Endothelial cell of umbilical vein (primary cell): ENCODE measurements around the gene WAC. TPM values are rescaled to one million over a fixed set of nuclear protein-coding genes. Genes with fewer than 3 reads are reported as not detected.

Experiments
- BruUV-seq: library from RNA; stranded (reverse); fragments of 400-500 nt; replicated peaks from 2 replicates; lab custom pipeline; 2021; lab: Mats Ljungman, UMichigan
- CTCF ChIA-PET: fragments of 300-600, 350-600 bp; sonication (Branson Sonifier 250); formaldehyde crosslinking; loops from one replicate; lab custom pipeline; 2021; ENCODE audit warnings: antibody characterized with exemption, inconsistent platforms; lab: Charles Lee
- POLR2A ChIA-PET: fragments of 300-600, 350-600 bp; sonication (Branson Sonifier 250); formaldehyde crosslinking; loops from one replicate; lab custom pipeline; 2021; ENCODE audit warnings: antibody characterized with exemption, inconsistent platforms; lab: Charles Lee
- DNase-seq: peaks from one replicate; pipeline ENCODE4 v3.0.0-alpha.2; 2011; ENCODE audit warnings: low read depth, low spot score
- FAIRE-seq: peaks from 2 replicates; lab custom pipeline; 2011; peaks lifted over from hg19 to GRCh38; lab: Jason Lieb, UNC
- H2AFZ ChIP-seq: 2 replicates; pipeline ENCODE4 v1.6.0; 2012; ENCODE audit warnings: low read depth, low read length, control low read depth, inconsistent platforms
- H3K27ac ChIP-seq: 2 replicates; pipeline ENCODE4 v1.5.1; 2011; ENCODE audit warnings: low read depth, mild to moderate bottlenecking, control low read depth, low read length, moderate library complexity; ENCODE audit not compliant: insufficient read depth
- H3K27me3 ChIP-seq, 2 experiments: 2 replicates each; pipeline versions ENCODE4 v1.6.0 to v1.6.1; 2011; ENCODE audit warnings: low read length in 2 of 2, mixed read lengths in 1 of 2; ENCODE audit not compliant: control insufficient read depth in 2 of 2, insufficient read depth in 2 of 2
- H3K36me3 ChIP-seq, 2 experiments: 2 replicates in 1 of 2; 3 replicates in 1 of 2; pipeline ENCODE4 v1.5.1; 2011; ENCODE audit warnings: low read length in 2 of 2, mild to moderate bottlenecking in 1 of 2, moderate library complexity in 1 of 2; ENCODE audit not compliant: control insufficient read depth in 2 of 2, insufficient read depth in 2 of 2; ENCODE audit errors: extremely low read depth in 1 of 2
- H3K4me1 ChIP-seq: 3 replicates; pipeline ENCODE4 v1.5.1; 2011; ENCODE audit warnings: mild to moderate bottlenecking, low read length; ENCODE audit not compliant: control insufficient read depth, insufficient read depth; ENCODE audit errors: extremely low read depth
- H3K4me2 ChIP-seq: 2 replicates; pipeline ENCODE4 v1.6.1; 2011; ENCODE audit warnings: low read length, control low read depth, mixed read lengths; ENCODE audit not compliant: insufficient read depth
- H3K4me3 ChIP-seq, 3 experiments: fragments of 200-600 bp in 1 of 3; sonication (generic), shearing (Covaris generic) in 1 of 3; replicated peaks in 1 of 3; 2 replicates each; pipeline ENCODE4 v1.5.1; 2011 to 2016; ENCODE audit warnings: control low read depth in 3 of 3, low read length in 3 of 3, mild to moderate bottlenecking in 2 of 3, inconsistent platforms in 1 of 3, low read depth in 1 of 3, moderate library complexity in 1 of 3; ENCODE audit not compliant: insufficient read depth in 1 of 3
- H3K79me2 ChIP-seq: 2 replicates; pipeline ENCODE4 v1.6.0; 2012; ENCODE audit warnings: low read length, inconsistent platforms; ENCODE audit not compliant: control insufficient read depth, insufficient read depth
- H3K9ac ChIP-seq: replicated peaks from 2 replicates; pipeline ENCODE3; 2011; ENCODE audit warnings: low read length, control low read depth; ENCODE audit not compliant: insufficient read depth; ENCODE audit errors: extremely low read depth
- H3K9me1 ChIP-seq: replicated peaks from 3 replicates; pipeline ENCODE4 v1.6.0; 2011; ENCODE audit warnings: mild to moderate bottlenecking, low read length; ENCODE audit not compliant: control insufficient read depth, insufficient read depth; ENCODE audit errors: extremely low read depth
- H3K9me3 ChIP-seq: replicated peaks from 2 replicates; pipeline ENCODE4 v1.5.1; 2012; ENCODE audit warnings: low read length, inconsistent platforms; ENCODE audit not compliant: control insufficient read depth, insufficient read depth
- H4K20me1 ChIP-seq: replicated peaks from 2 replicates; pipeline ENCODE3; 2011; ENCODE audit warnings: mild to moderate bottlenecking, low read length; ENCODE audit not compliant: control insufficient read depth, insufficient read depth; ENCODE audit errors: extremely low read depth
- EZH2 ChIP-seq: IDR thresholded peaks from 2 replicates; pipeline ENCODE4 v1.6.1; 2012; ENCODE audit warnings: borderline replicate concordance, low read depth, mild to moderate bottlenecking, moderate library complexity, low read length, inconsistent platforms; ENCODE audit not compliant: severe bottlenecking
- FOS ChIP-seq: IDR thresholded peaks from 2 replicates; pipeline ENCODE4 v1.6.1; 2011; ENCODE audit warnings: mild to moderate bottlenecking, low read length, moderate library complexity, borderline replicate concordance; ENCODE audit not compliant: insufficient read depth
- GATA2 ChIP-seq: IDR thresholded peaks from 2 replicates; pipeline ENCODE4 v1.7.0; 2011; ENCODE audit warnings: low read depth, mild to moderate bottlenecking, moderate library complexity, mixed read lengths, low read length; ENCODE audit not compliant: insufficient read length, insufficient read depth
- JUN ChIP-seq: IDR thresholded peaks from 2 replicates; pipeline ENCODE4 v1.6.1; 2011; ENCODE audit warnings: borderline replicate concordance, low read depth; ENCODE audit not compliant: insufficient read length, insufficient read depth
- MYC ChIP-seq: IDR thresholded peaks from one replicate; pipeline ENCODE4 v1.6.1; 2011; ENCODE audit warnings: mild to moderate bottlenecking, low read depth, low read length
- POLR2A ChIP-seq: IDR thresholded peaks from 2 replicates; pipeline ENCODE4 v1.6.1; 2012; ENCODE audit warnings: low read depth, mild to moderate bottlenecking, control low read depth, low read length
- POLR2AphosphoS5 ChIP-seq: IDR thresholded peaks from 2 replicates; pipeline ENCODE4 v1.6.1; 2012; ENCODE audit warnings: low read depth, mild to moderate bottlenecking, control low read depth, low read length, moderate library complexity; ENCODE audit not compliant: insufficient read depth
- dilution Hi-C: fragments of 300-500 bp; cut with MboI; formaldehyde crosslinking; loops from one replicate; pipeline ENCODE4 v1.15.0; 2019; ENCODE audit warnings: low sequenced_read_pairs; ENCODE audit not compliant: extremely low pct_ligation_motif_present
- intact Hi-C: fragments of 100-400 bp; cut with micrococcal nuclease; formaldehyde crosslinking; loops from one replicate; pipeline ENCODE4 v1.10.0; 2022
- polyA plus RNA-seq, 4 experiments: library from polyadenylated mRNA; depleted of rRNA in 3 of 4; stranded (reverse) in 3 of 4; unstranded in 1 of 4; fragments of >200 nt; gene quantifications; 2 replicates each; pipeline versions ENCODE4 v1.2.1 to v1.2.3, GENCODE V29; 2011 to 2012; ENCODE audit warnings: missing spikeins in 1 of 4
- total RNA-seq: library from RNA; stranded (reverse); gene quantifications from 2 replicates; pipeline ENCODE4 v1.2.3, GENCODE V29; 2021
- TF ChIP-seq, protein P1 (sequence below), 2 donors: IDR thresholded peaks; 1 replicate in 1 of 2; 2 replicates in 1 of 2; pipeline ENCODE4 v1.5.1; 2011; ENCODE audit warnings: low read length in 2 of 2, mild to moderate bottlenecking in 2 of 2, moderate library complexity in 2 of 2, control low read depth in 1 of 2, inconsistent platforms in 1 of 2, low read depth in 1 of 2; ENCODE audit not compliant: insufficient read depth in 1 of 2; ENCODE audit errors: extremely low read depth in 1 of 2
- TF ChIP-seq, protein P2 (sequence below): IDR thresholded peaks from 2 replicates; pipeline ENCODE4 v1.6.1; 2011; ENCODE audit not compliant: insufficient read depth, insufficient read length

WAC gene
- total and polyA plus RNA-seq, 2 donors (not counting 3 experiments of a cell fraction or from before 2014, with no cell fraction given) = 49.2 to 101 TPM

DNA sequence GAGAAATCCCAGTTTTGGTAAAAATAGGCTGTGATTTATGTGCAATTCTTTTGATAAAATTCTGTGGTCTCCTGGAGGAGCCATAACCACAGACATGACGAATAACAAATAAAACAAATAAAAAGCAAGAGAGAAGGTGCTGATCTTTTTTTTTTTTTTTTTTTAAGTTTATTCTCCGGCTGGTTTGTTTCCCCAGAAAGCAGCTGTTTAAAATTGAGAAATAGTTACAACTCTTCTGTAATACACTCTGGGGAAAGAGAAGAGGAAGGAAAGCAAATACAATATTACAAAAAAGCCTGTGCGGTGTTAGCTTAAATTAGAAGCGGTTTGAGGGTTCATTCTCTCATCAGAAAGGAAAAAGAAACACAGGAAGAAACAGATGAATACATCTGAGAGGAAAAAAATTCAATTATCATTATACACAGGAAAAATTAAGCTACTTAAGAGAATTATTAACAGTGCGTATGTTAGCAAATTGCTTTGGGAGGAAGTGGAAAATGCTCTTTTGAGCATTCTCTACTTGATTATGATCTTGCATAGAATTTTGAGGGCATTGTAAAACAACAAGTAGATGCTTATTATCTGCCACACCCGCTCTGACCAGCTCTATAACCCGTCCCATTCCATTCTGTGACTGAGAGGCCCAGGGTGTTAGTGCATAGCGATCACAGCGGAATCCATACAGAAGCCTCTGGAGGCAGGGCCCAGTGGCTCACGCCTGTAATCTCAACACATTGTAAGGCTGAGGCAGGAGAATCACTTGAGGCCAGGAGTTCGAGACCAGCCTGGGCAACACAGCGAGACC is 40.6 kb upstream of the WAC start:
- CTCF ChIA-PET = interaction anchor here (0.7 to 1.7 kb wide), 2 partner anchors 9 to 14 kb away, joined by 4 read pairs; no protein-coding TSS in a partner anchor

More for the DNA sequence above, 40.6 kb upstream of the WAC start:
- Histone ChIP-seq H3K9ac (no peak overlapping the region), H2AFZ (no peak overlapping the region), H3K4me1 (no peaks in the 10 kb centered on the region), H3K4me3 (no peak overlapping the region), H4K20me1 (no peaks in the 10 kb centered on the region), H3K79me2 (no peaks in the 10 kb centered on the region), H3K9me3 (no peaks in the 10 kb centered on the region), H3K4me2 (no peak overlapping the region), H3K27me3 (no peaks in the 10 kb centered on the region), H3K36me3 (no peaks in the 10 kb centered on the region), H3K27ac (no peak overlapping the region), H3K9me1 (no peaks in the 10 kb centered on the region)
- intact Hi-C loops (no loop called here), dilution Hi-C loops (no loop called here)
- no peak for DNase-seq
- no peak for FAIRE-seq
- TF ChIP-seq MYC (no peak), JUN (no peak), EZH2 (no peak), POLR2AphosphoS5 (no peak), FOS (no peak), POLR2A (no peak), GATA2 (no peak)
- TF ChIP-seq, protein P1, sequence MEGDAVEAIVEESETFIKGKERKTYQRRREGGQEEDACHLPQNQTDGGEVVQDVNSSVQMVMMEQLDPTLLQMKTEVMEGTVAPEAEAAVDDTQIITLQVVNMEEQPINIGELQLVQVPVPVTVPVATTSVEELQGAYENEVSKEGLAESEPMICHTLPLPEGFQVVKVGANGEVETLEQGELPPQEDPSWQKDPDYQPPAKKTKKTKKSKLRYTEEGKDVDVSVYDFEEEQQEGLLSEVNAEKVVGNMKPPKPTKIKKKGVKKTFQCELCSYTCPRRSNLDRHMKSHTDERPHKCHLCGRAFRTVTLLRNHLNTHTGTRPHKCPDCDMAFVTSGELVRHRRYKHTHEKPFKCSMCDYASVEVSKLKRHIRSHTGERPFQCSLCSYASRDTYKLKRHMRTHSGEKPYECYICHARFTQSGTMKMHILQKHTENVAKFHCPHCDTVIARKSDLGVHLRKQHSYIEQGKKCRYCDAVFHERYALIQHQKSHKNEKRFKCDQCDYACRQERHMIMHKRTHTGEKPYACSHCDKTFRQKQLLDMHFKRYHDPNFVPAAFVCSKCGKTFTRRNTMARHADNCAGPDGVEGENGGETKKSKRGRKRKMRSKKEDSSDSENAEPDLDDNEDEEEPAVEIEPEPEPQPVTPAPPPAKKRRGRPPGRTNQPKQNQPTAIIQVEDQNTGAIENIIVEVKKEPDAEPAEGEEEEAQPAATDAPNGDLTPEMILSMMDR (IDR thresholded peaks at IDR 0.05; ENCODE audit: extremely low read depth in 1 of 2, insufficient read depth in 1 of 2, low read depth in 1 of 2, low read length in 2 of 2) = no peak
- TF ChIP-seq, protein P2, sequence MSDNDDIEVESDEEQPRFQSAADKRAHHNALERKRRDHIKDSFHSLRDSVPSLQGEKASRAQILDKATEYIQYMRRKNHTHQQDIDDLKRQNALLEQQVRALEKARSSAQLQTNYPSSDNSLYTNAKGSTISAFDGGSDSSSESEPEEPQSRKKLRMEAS = no peak
- BruUV-seq = no TSS peak
- POLR2A ChIA-PET = no interaction called here
